ENCODE measurements around the gene IL17RC.

Gene IL17RC

DNA sequence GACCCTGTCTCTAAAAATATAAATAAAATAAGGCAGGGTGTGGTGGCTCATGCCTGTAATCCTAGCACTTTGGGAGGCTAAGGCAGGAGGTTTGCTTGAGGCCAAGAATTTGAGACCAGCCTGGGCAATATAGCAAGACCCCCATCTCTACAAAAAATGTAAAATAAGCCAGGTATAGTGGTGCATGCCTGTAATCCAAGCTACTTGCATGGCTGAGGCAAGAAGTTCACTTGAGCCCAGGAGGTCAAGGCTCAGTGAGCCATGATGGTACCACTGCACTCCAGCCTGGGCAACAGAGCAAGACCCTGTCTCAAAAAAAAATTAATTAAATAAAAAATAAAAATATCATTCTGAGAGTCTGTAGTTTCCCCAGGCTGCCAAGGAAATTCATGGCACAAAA lies 30.6 kb upstream of the IL17RC start:
- TF ChIP-seq, protein P1, sequence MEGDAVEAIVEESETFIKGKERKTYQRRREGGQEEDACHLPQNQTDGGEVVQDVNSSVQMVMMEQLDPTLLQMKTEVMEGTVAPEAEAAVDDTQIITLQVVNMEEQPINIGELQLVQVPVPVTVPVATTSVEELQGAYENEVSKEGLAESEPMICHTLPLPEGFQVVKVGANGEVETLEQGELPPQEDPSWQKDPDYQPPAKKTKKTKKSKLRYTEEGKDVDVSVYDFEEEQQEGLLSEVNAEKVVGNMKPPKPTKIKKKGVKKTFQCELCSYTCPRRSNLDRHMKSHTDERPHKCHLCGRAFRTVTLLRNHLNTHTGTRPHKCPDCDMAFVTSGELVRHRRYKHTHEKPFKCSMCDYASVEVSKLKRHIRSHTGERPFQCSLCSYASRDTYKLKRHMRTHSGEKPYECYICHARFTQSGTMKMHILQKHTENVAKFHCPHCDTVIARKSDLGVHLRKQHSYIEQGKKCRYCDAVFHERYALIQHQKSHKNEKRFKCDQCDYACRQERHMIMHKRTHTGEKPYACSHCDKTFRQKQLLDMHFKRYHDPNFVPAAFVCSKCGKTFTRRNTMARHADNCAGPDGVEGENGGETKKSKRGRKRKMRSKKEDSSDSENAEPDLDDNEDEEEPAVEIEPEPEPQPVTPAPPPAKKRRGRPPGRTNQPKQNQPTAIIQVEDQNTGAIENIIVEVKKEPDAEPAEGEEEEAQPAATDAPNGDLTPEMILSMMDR (IDR thresholded peaks at IDR 0.05; ENCODE audit: low read depth, low read length, missing control alignments): no peak
- no peak for DNase-seq (ENCODE audit: extremely low read depth, low read depth)
- H3K4me3 ChIP-seq (replicated peaks; ENCODE audit: low read depth, low read length): no peak overlapping the region

DNA sequence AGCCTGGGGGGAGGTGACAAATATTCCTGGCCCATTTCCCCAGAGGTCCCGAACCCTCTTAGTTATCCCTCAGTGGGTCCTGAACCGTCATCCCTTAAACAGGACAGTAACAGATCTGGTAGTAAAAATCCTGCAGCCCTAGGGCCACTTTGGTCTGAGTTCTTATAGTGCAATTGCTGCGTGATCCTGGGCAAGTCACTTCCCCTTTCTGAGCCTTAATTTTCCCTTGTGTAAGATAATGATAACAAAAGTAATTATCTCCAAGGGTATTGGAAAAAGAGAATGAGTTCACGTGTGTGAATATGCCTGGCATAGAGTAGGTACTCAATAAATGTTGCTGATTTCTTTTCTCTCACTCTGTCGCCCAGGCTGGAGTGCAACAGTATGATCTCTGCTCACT lies 29.4 kb upstream of the IL17RC start:
- no peak overlapping the region for H3K4me3 ChIP-seq (replicated peaks; ENCODE audit: low read depth, low read length)
- TF ChIP-seq, protein P1 (IDR thresholded peaks at IDR 0.05; ENCODE audit: low read depth, low read length, missing control alignments): no peak
- DNase-seq (ENCODE audit: extremely low read depth, low read depth): no peak

DNA sequence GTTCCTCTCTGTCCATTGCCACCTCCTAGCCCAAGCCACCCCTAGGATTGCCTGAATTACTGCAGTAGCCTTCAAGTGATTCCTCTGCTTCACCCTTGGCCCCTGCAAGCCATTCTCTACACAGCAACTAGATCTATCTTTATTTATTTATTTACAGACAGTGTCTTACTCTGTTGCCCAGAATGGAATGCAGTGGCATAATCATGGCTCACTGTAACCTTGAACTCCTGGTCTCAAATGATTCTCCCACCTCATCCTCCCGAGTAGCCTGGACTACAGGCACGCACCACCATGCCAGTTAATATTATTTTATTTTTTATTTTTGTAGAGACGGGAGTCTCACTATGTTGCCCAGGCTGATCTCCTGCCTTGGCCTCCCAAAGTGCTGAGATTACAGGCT lies 28.4 kb upstream of the IL17RC start:
- DNase-seq (ENCODE audit: extremely low read depth, low read depth): no peak
- TF ChIP-seq, protein P1 (IDR thresholded peaks at IDR 0.05; ENCODE audit: low read depth, low read length, missing control alignments): no peak
- H3K4me3 ChIP-seq (replicated peaks; ENCODE audit: low read depth, low read length): no peak overlapping the region

DNA sequence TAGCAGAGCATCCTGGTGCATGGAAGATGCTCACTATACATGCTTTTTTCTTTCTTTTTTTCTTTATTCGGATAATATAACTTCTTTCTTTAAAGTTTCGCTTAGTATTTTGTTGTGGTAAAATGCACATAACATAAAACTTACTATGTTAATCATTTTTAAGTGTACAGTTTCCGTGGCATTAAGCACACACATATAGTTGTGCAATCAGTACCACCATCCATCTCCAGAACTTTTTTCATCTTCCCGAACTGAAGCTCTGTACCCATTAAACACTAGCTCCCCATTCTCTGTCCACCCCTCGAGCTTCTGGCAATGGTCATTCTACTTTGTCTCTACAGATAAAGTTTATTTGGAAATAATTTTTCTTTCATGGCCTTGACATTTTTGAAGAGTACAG lies 27.5 kb upstream of the IL17RC start:
- TF ChIP-seq, protein P1 (IDR thresholded peaks at IDR 0.05; ENCODE audit: low read depth, low read length, missing control alignments): no peak
- H3K4me3 ChIP-seq (replicated peaks; ENCODE audit: low read depth, low read length): no peak overlapping the region
- no peak for DNase-seq (ENCODE audit: extremely low read depth, low read depth)

DNA sequence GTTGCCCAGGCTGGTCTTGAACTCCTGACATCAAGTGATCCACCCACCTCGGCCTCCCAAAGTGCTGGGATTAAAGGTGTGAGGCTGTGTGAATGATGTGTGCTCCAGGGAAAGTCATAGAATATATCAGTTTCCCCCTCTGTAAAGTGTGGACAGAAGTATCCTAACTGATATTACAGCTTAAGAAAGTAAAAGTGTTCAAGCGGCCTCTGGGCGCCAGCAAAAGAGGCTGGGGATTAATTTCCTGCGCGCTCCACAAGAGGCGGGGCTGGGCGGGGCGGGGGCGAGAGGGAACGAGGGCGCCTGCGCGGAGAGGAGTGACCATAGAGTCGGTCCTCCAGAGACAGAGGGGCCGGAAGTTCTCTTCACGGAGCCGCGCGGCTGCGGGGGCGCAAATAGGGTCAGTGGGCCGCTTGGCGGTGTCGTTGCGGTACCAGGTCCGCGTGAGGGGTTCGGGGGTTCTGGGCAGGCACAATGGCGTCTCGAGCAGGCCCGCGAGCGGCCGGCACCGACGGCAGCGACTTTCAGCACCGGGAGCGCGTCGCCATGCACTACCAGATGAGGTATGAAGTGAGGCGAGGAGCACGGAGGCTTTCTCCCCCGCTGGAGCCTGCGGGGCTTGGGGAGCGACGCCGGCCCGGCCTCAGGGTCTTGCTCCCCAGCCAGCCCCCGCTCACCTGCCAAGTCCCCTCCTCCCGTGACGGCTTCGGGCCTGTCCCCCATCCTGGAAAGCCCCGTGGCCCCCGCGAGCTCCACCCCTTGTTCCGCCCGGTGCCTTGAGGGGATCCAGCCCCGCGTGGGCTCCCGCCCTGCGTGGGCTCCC lies 26.4 kb upstream of the IL17RC start, which contains the start of gene JAGN1:
JAGN1 (plus strand) TSS at position 362 of the 823 bp plus-strand sequence; CDS start at position 475, 113 bp downstream.
- TF ChIP-seq, protein P1 (IDR thresholded peaks at IDR 0.05; ENCODE audit: low read depth, low read length, missing control alignments): no peak
- peak; percentile 71 for DNase-seq (ENCODE audit: extremely low read depth, low read depth)
- peak within 1 kb of the TSS; percentile 97 for H3K4me3 ChIP-seq (replicated peaks; ENCODE audit: low read depth, low read length)

DNA sequence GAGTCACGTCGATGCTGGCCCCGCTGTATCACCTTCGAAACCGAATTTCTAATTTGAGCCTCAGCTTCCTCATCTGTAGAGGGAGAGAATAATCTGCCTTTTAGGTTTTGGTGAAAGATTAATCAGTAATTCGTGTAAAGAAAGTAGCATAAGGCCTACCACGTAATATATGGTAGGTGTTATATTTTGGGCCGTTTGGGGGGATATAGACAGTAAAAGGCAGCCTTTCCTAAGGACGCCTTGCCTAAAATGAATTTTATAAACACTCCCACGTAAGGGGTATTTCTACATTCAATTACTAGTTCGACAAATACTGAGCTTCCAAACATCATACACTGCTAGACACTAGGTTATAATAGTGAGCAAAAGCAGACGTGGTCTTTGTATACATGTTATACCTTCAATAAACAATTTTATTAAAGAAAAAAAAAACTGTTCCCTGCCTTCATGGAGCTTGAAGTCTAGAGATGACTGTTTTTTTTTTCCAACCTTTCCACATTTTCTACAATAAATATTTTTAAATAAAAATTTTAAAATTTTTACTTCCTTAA lies 25.8 kb upstream of the IL17RC start:
- DNase-seq (ENCODE audit: extremely low read depth, low read depth): no peak

More for the DNA sequence above, 25.8 kb upstream of the IL17RC start:
- peak overlapping the region; percentile 97 for H3K4me3 ChIP-seq (replicated peaks; ENCODE audit: low read depth, low read length)
- TF ChIP-seq, protein P1 (IDR thresholded peaks at IDR 0.05; ENCODE audit: low read depth, low read length, missing control alignments): no peak

Data from HFF-Myc (cell line).